HCT116 (cell line): ENCODE measurements around the gene NMUR1.

Experiments
- EGR1 ChIP-seq: IDR thresholded peaks from 2 replicates; pipeline ENCODE4 v1.6.1; 2012; ENCODE audit warnings: low read depth
- EZH2 ChIP-seq: fragments of 200-600 bp; sonication (generic); IDR thresholded peaks from 2 replicates; pipeline ENCODE4 v1.6.1; 2017; ENCODE audit warnings: antibody characterized with exemption, mixed run types
- EZH2phosphoT487 ChIP-seq: fragments of 200-600 bp; IDR thresholded peaks from 2 replicates; pipeline ENCODE4 v1.6.1; 2018; ENCODE audit warnings: antibody characterized with exemption, borderline replicate concordance
- FOSL1 ChIP-seq: IDR thresholded peaks from 2 replicates; pipeline ENCODE4 v1.6.1; 2012; ENCODE audit warnings: low read depth
- POLR2AphosphoS5 ChIP-seq: IDR thresholded peaks from 2 replicates; pipeline ENCODE4 v1.6.1; 2011; ENCODE audit warnings: mild to moderate bottlenecking, low read depth, low read length, moderate library complexity
- TF ChIP-seq, protein P1 (sequence below): IDR thresholded peaks from 2 replicates; pipeline ENCODE4 v1.6.1; 2012

- TF ChIP-seq EGR1 (no peak), POLR2AphosphoS5 (no peak), FOSL1 (no peak), EZH2 (no peak), EZH2phosphoT487 (no peak)
- TF ChIP-seq, protein P1, sequence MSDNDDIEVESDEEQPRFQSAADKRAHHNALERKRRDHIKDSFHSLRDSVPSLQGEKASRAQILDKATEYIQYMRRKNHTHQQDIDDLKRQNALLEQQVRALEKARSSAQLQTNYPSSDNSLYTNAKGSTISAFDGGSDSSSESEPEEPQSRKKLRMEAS, result no peak
These were observed 33.2 kb upstream of the NMUR1 start for GRCh38 chr2:231563378-231563961.
